GM19035 (cell line): Measurements from ENCODE around the gene HMG20B.
"Not testable (repeated sequence)": the region's sequence is repeated elsewhere in the genome, so short reads cannot be mapped to it uniquely, and the experiment has no call there.

Experiments used
- ATAC-seq: cut with Tn5 transposase; IDR thresholded peaks from one replicate; pipeline ENCODE4 v1.9.1; 2021; ENCODE audit not compliant: unreplicated experiment

Gene HMG20B

DNA sequence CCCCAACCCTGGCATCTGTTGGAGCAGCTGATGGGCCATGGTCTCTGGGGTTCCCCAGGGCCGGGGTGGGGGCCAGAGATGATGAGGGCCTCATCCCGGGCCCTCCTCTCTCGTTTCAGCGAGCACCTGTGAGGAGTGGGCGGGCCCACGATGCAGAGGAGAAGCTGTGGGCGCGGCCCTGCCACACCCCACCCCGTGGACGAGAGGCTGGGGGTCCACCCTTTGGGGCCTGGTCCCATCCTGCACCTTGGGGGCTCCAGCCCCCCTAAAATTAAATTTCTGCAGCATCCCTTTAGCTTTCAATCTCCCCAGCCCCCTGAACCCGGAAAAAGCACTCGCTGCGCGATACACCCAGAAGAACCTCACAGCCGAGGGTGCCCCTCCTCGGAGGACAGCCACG is 5.6 kb downstream of the HMG20B start:
- no peak for ATAC-seq

DNA sequence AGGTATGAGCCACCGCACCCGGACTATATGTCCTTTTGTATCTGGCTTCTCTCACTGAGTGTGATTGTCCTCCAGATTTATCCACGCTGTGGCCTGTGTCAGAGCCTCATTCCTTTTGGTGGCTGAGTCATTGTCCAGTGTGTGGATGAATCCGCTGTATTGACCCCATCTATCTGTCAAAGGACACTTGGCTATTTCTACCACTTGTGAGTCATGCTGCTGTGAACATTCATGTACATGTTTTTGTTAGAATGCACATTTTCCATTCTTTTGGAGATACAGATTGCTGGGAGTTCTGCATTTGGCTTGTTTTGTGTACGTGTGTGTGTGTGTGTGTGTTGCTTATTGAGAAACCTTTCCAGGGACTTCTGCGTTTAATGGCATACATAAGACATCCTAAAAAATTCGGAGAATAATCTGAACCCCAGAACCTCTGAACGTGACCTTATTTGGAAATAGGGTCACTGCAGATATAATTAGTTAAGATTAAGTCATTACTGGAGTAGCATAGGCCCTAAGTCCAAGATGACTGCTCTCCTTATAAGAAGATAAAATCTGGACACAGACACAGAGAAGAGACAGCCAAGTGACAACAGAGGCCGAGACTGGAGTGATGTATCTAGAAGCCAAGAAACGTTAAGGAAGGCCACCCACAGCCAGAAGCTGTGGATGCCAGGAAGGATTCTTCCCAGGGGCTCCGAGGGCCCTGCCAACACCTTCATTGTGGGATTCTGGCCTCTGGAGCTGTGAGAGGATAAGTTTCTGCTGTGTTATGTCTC is 7.6 kb downstream of the HMG20B start:
- ATAC-seq = no peak

DNA sequence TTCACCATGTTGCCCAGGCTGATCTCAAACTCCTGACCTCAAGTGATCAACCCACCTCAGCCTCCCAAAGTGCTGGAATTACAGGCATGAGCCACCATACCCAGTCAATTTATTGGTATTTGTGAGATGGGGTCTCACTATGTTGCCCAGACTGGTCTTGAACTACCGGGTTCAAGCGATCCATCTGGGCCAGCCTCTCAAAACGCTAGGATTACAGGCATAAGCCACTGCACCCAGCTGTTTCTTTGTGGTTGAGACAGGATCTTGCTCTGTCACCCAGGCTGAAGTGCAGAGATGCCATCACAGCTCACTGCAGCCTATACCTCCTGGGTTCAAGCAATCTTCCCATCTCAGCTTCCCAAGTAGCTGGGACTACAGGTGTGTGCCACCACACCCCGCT is 9.0 kb downstream of the HMG20B start:
- ATAC-seq = not testable (repeated sequence)

DNA sequence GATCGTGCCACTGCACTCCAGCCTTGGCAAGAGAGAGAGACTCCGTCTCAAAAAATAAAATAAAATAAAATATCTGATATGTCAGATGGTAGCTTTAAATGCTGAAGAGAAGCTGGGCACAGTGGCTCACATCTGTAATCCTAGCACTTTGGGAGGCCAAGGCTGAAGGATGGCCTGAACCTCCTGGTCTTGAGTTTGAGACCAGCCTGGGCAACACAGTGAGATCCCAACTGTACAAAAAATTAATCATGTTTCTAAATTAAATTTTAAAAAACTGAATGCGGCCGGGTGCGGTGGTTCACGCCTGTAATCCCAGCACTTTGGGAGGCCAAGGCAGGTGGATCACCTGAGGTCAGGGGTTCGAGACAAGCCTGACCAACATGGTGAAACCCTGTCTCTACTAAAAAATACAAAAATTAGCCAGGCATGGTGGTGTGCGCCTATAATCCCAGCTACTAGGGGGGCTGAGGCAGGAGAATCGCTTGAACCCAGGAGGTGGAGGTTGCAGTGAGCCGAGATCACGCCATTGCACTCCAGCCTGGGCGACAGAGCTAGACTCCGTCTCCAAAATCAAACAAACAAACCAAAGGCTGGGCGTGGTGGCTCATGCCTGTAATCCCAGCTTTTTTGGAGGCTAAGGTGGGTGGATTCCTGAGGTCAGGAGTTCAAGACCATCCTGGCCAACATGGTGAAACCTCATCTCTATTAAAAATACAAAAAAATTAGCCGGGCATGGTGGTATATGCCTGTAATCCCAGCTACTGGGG is 11.5 kb downstream of the HMG20B start:
- ATAC-seq = not testable (repeated sequence)

DNA sequence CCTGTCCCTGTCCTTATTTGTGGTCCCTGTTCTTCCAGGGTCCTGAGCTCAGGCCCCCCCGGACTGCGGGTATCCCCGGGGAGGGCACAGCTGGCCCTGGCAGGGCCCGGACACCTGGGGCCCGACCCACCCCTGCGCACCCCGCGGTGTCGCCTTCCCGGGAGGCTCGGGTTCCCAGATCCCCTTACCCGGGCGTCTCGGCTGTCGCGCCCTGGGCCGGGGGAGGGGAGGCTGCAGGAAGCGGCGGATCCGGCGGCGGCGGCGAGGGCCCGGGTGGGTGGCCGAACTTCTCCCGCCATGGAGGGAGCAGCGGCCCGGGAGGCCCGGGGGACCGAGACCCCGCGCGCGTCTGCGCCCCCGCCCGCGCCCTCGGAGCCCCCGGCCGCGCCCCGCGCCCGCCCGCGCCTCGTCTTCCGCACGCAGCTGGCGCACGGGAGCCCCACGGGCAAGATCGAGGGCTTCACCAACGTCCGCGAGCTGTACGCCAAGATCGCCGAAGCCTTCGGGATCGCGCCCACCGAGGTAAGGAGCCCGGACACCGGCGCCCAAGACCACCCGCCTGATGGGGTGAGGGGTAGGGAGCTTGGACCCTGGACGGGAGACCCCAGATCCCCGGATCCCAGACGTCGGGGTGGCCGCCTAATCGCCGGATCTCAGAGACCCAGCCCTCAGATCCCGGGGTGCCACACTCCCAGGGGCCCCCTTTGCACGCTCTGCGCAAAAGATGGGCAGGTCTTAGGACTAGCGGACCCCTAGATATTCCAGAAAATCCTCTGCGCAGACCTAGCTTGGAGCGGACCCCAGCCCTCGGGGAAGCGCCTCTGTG is 12.8 kb downstream of the HMG20B start, which contains the start of gene GIPC3:
TSS of gene GIPC3 (plus strand) at position 178 of the 826 bp plus-strand sequence. CDS start at position 298, 120 bp downstream.
- no peak for ATAC-seq

DNA sequence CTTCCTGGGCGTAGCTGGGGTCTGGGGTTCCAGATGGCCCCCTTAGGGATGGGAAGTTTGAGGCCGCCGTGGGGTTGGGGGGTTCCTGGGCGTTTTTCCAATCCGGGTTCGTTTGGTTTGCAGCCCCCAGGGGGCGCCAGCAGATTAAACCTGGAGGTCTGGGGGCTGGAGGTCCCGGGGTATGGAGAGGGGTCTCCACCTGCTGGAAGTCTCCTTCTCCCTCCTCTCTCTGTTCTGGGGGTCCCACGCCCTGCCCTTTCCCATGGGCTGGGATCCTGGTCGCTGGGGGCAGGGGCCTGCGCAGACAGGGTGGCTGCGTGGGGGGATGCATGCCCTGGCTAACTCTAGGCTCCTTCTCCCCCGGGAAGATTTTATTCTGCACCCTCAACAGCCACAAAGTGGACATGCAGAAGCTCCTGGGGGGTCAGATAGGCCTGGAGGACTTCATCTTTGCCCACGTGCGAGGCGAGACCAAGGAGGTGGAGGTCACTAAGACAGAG is 13.4 kb downstream of the HMG20B start:
- ATAC-seq = no peak

DNA sequence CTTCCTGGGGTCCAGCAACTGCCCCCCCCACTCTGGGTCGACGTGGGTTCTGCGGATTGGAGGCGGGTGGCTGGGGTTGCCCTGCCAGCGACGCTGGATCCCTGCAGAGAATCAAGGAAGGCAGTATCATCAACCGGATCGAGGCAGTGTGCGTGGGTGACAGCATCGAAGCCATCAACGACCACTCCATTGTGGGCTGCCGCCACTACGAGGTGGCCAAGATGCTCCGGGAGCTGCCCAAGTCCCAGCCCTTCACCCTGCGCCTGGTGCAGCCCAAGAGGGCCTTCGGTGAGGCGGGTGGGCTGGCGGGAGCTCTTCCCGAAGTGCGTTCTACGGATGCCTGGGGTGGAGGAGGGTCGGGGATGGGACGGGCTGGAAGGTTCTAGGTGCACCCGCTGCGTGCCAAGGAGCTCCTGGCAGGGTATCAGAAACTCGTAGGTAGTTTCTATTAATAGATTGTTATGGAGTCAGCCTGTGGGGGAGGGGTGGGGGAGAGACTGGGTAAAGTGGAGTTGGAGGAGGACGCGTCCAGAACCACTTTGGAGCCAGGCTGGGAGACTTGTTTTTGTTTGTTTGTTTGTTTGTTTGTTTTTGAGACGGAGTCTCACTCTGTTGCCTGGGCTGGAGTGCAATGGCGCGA is 14.1 kb downstream of the HMG20B start:
- no peak for ATAC-seq

DNA sequence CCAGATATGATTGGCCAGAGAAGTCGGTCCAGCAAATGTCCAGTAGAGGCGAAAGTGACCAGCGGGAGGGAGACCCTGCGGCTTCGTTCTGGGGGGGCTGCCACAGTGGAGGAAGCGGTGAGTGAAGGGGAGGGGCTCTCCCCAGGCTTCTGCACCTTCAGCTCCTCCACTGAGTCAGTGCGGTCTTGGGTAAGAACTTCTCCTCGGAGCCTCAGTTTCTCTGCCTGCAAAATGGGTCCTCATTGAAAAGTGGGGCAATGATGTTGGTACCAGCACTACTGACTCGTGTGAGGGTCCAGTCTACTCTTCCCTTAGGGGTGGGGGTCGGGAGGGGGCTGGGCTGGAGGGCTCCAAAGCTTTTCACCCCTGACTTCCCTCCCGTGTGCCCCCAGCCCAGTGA is 16.7 kb downstream of the HMG20B start:
- ATAC-seq = no peak

DNA sequence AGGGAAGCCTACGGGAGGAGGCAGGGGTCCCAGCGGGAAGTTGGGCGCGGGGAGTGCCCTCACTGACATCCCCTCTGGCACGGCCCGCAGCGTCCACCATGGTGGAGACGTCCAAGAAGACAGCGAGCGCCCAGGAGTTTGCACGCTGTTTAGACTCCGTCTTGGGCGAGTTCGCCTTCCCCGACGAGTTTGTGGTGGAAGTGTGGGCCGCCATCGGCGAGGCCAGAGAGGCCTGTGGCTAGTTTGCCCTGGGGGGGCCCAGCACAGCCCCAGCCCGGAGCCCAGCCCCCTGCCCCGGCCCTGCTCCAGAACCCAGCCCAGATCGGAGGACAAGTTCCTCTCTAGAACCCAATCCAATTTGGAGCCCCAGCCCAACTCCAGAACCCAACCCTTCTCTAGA is 17.2 kb downstream of the HMG20B start:
- ATAC-seq = no peak

DNA sequence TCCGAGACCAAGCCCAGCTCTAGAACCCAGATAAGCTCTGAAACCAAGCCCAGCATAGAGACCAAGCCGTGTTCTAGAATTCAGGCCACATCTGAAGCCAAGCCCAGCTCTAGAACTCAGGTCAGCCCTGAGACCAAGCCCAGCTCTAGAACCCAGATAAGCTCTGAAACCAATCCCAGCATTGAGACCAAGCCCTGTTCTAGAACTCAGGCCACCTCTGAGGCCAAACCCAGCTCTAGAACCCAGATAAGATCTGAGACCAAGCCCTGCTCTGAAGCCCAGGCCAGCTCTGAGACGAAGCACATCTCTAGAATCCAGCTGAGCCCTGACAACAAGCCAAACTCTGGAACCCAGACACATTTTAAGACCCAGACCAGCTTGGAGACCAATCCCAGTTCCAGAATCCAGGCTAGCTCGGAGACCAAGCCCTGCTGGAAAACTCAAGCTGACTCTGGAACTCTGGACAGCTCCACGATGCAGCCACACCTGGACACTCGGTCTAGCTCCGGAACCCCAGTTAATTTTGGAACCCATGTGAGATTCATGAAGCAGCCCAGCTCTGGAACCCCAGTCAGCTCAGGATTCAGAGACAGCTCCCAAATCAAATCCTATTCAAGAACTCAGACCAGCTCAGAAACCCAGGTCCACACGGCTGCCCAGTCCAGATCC is 18.4 kb downstream of the HMG20B start:
- no peak for ATAC-seq

DNA sequence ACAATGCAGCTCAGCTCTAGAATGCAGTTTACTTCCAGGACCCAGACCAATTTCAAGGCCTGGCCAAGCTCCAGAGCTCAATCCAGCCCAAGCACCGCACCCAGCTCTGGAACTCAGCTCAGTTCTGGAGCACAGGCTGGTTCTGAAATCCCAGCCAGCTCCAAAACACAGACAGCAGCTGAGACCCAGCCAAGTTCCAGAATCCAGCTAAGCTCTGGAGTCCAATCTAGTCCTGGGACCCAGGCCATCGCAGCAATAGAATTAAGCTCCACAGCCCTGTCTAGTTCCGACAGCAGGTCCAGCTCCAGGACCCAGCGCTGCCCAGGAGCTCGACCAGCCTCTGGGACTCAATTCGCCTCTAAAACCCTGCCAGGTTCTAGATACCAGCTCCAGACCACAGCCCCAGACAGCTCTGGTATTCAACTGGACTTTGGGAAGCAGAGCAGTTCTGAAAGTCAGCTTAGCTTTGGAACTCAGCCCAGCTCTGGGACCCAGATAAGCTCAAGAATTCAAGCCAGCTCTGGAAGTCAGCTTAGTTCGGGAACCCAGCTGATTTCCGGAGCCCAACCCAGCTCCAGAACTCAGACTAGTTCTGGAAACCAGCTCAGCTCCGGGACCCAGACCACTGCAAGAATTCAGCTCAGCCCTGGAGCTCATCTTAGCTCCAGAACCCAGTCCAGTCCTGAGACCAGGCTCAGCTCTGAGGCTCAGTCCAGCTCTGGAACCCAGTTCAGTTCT is 19.3 kb downstream of the HMG20B start:
- ATAC-seq = no peak

DNA sequence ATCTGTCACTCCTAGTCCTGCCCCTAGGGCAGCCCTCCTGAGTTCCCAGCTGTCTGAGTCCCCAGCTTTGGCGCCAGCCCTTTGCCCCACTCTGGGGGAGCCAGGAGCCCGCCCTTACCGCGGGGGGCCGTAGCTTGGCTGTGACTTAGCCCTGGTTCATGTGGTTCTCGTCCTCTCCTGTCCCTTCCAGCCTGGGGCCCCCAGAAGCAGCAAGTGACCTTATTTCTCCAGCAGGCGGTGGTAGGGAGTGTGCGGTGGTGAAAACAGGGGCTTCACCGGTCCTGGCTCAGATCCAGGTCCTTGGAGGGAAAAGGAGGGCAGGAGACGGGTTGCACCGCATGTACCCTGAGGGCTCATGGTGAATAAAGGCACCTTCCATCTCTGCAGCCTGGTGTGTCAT is 20.4 kb downstream of the HMG20B start:
- no peak for ATAC-seq

DNA sequence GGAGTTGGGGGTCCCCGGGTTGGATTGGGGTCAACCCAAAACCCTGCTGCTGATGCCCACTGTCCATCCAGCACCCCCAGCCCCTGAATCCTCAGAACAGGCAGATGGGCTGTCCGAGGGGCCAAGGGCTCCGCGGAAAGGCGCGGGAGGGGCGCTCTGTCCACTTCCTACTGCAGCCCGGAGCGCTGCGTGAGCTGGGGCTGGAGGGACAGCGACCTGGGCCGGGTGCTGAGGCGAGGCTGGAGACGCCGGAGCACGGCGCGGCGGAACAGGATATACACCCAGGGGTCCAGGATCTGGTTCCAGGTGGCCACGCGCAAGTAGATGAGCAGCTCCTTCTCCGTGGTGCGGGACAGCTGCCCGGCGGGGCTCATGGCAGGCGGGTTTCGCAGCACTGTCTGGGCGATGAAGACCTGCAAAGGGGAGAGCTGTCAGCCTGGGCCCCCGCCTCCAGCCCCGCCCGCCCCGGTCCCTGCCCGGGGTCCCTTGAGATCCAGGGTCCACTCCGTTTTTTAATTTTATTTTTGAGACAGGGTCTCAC is 22.8 kb downstream of the HMG20B start:
- ATAC-seq = no peak

DNA sequence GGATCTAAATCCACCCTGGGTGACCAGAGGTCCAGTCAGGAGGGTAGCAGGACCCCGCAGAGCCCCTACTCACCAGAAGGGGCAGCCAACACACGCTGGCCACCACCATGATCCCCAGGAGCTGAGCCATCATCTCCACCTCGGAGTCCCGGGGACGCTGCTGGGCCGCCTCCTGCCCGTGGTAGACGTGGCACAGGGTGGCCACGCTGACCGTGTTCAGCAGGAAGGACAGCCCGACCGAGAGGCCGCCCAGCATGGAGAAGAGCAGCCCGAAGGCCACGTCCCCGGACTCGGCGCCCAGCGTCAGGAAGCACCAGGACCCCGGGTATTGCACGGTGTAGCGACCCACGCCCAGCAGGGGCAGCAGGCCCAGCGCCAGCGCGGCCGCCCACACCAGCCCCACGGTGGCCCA is 27.0 kb downstream of the HMG20B start:
- ATAC-seq = no peak

DNA sequence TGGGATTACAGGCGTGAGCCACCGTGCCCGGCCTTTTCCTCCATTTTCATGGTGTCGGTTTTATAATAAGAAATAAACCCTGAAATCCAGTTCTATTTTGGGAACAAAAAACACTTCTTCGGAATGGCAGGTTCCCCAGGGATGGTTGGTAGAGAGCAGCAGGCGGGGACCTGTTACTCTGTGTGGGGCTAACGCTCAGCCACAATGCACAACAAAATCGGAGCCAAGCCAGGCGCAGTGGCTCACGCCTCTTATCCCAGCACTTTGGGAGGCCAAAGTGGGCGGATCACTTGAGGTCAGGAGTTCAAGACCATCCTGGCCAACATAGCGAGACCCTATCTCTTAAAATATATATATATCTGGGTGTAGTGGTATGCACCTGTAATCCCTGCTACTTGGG is 28.3 kb downstream of the HMG20B start:
- no peak for ATAC-seq

DNA sequence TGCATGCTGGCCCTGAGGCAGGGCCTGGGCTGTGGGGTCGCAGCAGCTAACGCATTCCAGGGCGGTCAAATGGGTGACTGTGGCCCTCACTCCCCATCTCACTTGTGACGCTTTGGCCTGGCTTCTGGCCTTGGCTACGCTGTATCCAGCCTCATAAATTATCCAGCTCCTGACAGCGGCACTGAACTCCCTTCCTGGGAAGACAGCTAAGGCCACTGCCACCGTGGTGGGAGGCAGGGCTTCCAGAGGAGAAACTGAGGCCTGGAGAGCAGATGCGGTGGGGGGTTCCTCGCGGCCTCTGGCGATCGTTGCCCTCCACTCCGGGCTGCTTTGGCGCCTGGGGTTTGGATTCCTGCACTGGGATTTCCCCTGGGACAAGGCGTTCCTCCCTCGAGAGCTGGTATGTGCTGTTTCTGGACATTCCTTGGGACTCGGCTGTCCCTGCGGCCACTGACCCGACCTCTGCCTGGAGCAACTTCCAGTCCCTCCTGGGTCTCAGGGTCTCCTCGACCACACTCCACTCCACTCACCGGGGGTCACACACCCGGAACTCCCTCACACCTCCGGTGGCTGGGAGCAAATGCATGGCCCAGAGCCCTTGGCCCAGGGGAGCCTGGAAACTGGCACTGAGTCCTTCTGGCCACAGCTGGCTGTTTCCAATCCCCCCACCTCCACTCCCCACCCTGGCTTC is 30.5 kb downstream of the HMG20B start:
- no peak for ATAC-seq

DNA sequence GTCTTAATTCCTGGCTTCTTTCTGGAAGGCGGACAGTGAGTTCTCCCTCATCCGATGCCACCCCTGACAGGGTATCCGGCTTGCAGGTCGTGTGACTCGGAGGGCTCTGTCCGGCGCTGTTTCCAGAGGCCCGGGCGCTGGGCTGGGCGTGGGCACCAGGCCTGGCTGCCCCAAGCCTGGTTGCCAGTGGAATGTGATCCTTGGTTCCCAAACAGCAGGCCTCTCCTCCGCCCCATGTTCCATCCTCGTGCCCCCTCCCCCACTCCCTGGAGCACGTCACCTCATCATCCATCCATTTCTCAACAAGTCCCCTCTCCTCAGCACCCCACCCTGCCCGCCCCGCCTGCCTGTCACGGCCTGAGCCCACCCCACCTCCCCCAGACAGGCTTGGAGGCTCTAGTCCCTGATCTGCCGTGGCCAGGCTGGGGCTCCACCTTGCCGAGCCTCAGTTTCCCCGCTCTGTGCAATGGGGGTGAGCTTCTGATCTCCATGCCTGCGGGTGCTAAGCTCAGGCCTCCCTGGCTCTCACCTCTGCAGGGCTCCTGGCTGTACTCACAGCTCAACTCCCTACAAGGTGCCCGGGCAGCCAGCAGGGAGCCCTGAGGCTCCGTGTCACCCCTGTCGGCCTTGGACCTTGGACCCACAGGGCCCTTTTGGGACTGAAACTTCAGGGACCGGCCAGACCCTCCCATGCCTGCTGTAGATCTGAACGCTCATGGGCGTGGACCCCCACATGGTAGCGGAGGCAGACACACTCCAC is 31.7 kb downstream of the HMG20B start:
- no peak for ATAC-seq

DNA sequence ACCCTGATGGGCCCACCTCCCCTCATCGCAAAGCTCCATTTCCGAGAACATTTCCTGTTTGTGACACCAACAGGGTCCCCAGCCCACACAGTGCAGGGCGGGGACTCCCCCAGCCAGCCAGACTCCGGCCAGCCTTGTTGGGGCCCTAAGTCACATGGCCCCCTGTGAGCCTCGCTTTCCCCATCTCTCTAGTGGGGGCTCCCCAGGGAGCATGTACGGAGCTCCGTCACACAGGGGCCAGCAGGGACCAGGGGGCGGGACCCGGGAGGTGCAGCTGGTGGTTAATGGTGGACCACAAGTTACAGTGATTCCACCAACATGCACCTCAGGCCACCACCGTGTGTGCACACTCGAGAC is 32.2 kb downstream of the HMG20B start:
- ATAC-seq = no peak
